Sigmoid colon (tissue), 4 donors: ENCODE data around the gene PPP1R14D.

Experiments used
- EP300 ChIP-seq, 4 donors: sonication (generic); formaldehyde crosslinking; IDR thresholded peaks; one replicate each; pipeline ENCODE4 v1.6.1; 2017; ENCODE audit warnings: antibody characterized with exemption in 4 of 4
- POLR2A ChIP-seq, 2 donors: fragments of 450-650 bp; IDR thresholded peaks; one replicate each; pipeline ENCODE4 v1.6.1; 2016; ENCODE audit warnings: antibody characterized with exemption in 2 of 2, mild to moderate bottlenecking in 2 of 2, moderate library complexity in 2 of 2
- POLR2AphosphoS5 ChIP-seq, 4 donors: sonication (generic); formaldehyde crosslinking; IDR thresholded peaks; one replicate each; pipeline ENCODE4 v1.6.1; 2017; ENCODE audit warnings: antibody characterized with exemption in 4 of 4
- TF ChIP-seq, protein P1 (sequence below), 4 experiments: fragments of 450-650 bp in 3 of 4; fragments of 200-600 bp in 1 of 4; IDR thresholded peaks; one replicate each; pipeline ENCODE4 v1.5.1; 2016 to 2019; ENCODE audit warnings: antibody characterized with exemption in 4 of 4, mild to moderate bottlenecking in 3 of 4, moderate library complexity in 2 of 4

GRCh38 chr15:40852529-40852928 lies 24.0 kb upstream of the PPP1R14D start:
- TF ChIP-seq, protein P1, sequence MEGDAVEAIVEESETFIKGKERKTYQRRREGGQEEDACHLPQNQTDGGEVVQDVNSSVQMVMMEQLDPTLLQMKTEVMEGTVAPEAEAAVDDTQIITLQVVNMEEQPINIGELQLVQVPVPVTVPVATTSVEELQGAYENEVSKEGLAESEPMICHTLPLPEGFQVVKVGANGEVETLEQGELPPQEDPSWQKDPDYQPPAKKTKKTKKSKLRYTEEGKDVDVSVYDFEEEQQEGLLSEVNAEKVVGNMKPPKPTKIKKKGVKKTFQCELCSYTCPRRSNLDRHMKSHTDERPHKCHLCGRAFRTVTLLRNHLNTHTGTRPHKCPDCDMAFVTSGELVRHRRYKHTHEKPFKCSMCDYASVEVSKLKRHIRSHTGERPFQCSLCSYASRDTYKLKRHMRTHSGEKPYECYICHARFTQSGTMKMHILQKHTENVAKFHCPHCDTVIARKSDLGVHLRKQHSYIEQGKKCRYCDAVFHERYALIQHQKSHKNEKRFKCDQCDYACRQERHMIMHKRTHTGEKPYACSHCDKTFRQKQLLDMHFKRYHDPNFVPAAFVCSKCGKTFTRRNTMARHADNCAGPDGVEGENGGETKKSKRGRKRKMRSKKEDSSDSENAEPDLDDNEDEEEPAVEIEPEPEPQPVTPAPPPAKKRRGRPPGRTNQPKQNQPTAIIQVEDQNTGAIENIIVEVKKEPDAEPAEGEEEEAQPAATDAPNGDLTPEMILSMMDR (IDR thresholded peaks at IDR 0.05): no peak
- TF ChIP-seq EP300 (IDR thresholded peaks at IDR 0.05): no peak
- no peak for TF ChIP-seq POLR2AphosphoS5 (IDR thresholded peaks at IDR 0.05)
- TF ChIP-seq POLR2A (IDR thresholded peaks at IDR 0.05): no peak
